Activated T-helper 1 cell treated with anti-CD3 and anti-CD28 coated beads, Interleukin-12 subunit alpha, Interleukin-12 subunit beta, Interleukin-2, Interleukin-4 antibody, amounts not matched to agents 30 ng/mL and 10 ng/mL and 1 ng/mL, durations not matched to agents 14 hours and 24 hours and 36 hours (primary cell): Measurements from ENCODE around the gene SOAT1. TPM values are rescaled to one million over a fixed set of nuclear protein-coding genes. Genes with fewer than 3 reads are reported as not detected.
"Not testable (repeated sequence)": the region's sequence is repeated elsewhere in the genome, so short reads cannot be mapped to it uniquely, and the experiment has no call there.

Experiments
- DNase-seq: peaks from one replicate; pipeline ENCODE4 v3.0.0; 2021; ENCODE audit warnings: low spot score
- H3K27ac Mint-ChIP-seq: one replicate; pipeline ENCODE4 v1.8.0; 2021; ENCODE audit warnings: mild to moderate bottlenecking, mixed read lengths
- H3K27me3 Mint-ChIP-seq: one replicate; pipeline ENCODE4 v1.8.0; 2022; ENCODE audit warnings: mild to moderate bottlenecking, moderate library complexity, mixed read lengths; ENCODE audit not compliant: insufficient read depth
- H3K36me3 Mint-ChIP-seq: one replicate; pipeline ENCODE4 v1.8.0; 2021; ENCODE audit warnings: low read depth, mixed read lengths
- H3K4me1 Mint-ChIP-seq: one replicate; pipeline ENCODE4 v1.8.0; 2021; ENCODE audit warnings: low read depth, mixed read lengths
- H3K4me3 Mint-ChIP-seq: one replicate; pipeline ENCODE4 v1.8.0; 2021; ENCODE audit warnings: mild to moderate bottlenecking, moderate library complexity, mixed read lengths
- H3K9me3 Mint-ChIP-seq: one replicate; pipeline ENCODE4 v1.8.0; 2021; ENCODE audit warnings: mixed read lengths
- intact Hi-C: fragments of 100-400 bp; cut with micrococcal nuclease; formaldehyde crosslinking; loops from one replicate; pipeline ENCODE4 v1.15.1; 2024
- total RNA-seq: library from RNA; stranded (reverse); gene quantifications from 2 replicates; pipeline ENCODE4 v1.2.3, GENCODE V29; 2022

The SOAT1 gene
- 48.7 and 49.0 TPM in 2 replicates for total RNA-seq

GRCh38 chr1:179293340-179294327, at the start of gene SOAT1:
TSS of gene SOAT1 (plus strand) at chr1:179293797. CDS start at chr1:179302685, 8,888 bp downstream.
- intact Hi-C loops, result loop anchor here (1.0 to 2.0 kb wide), 7 partner anchors 23 to 751 kb away; partner anchors contain the start of gene FAM20B
- peaks cover 41% of the 10 kb centered on the region for H3K4me1 Mint-ChIP-seq

GRCh38 chr1:179245426-179245825, 48.2 kb upstream of the SOAT1 start:
- H3K4me1 Mint-ChIP-seq, DNase-seq, H3K9me3 Mint-ChIP-seq, H3K36me3 Mint-ChIP-seq, H3K27ac Mint-ChIP-seq, H3K27me3 Mint-ChIP-seq, H3K4me3 Mint-ChIP-seq: not testable (repeated sequence)
- intact Hi-C loops, result loop anchor here (10.0 kb wide), 1 partner anchor 569 kb away; no protein-coding TSS in a partner anchor

More at GRCh38 chr1:179293340-179294327, at the start of gene SOAT1:
- peak within 1 kb of the TSS; percentile 99 for H3K4me3 Mint-ChIP-seq
- peak; percentile 88 for DNase-seq
- H3K27me3 Mint-ChIP-seq, result no peaks in the 10 kb centered on the region
- H3K9me3 Mint-ChIP-seq, result no peaks in the 10 kb centered on the region
- peaks cover 3% of the 10 kb centered on the region for H3K36me3 Mint-ChIP-seq
- H3K27ac Mint-ChIP-seq, result peak within 1 kb of the TSS; percentile 96

- DNase-seq, result no peak
- intact Hi-C loops, result loop anchor here (10.0 kb wide), 1 partner anchor 567 kb away; no protein-coding TSS in a partner anchor
- Mint-ChIP-seq H3K27me3 (no peaks in the 10 kb centered on the region), H3K36me3 (no peaks in the 10 kb centered on the region), H3K9me3 (no peaks in the 10 kb centered on the region), H3K4me3 (no peak overlapping the region), H3K4me1 (no peaks in the 10 kb centered on the region), H3K27ac (no peak overlapping the region)
Observed at GRCh38 chr1:179247923-179248322, 45.7 kb upstream of the SOAT1 start.

GRCh38 chr1:179251675-179252074, 41.9 kb upstream of the SOAT1 start:
- Mint-ChIP-seq H3K4me3 (no peak overlapping the region), H3K4me1 (no peaks in the 10 kb centered on the region), H3K36me3 (no peaks in the 10 kb centered on the region), H3K27me3 (no peaks in the 10 kb centered on the region), H3K27ac (no peak overlapping the region), H3K9me3 (no peaks in the 10 kb centered on the region)
- intact Hi-C loops, result loop anchor here (1.0 kb wide), 1 partner anchor 118 kb away; no protein-coding TSS in a partner anchor
- no peak for DNase-seq

GRCh38 chr1:179252606-179253005, 41.0 kb upstream of the SOAT1 start:
- H3K4me1 Mint-ChIP-seq, result no peaks in the 10 kb centered on the region
- H3K4me3 Mint-ChIP-seq, result no peak overlapping the region
- no peaks in the 10 kb centered on the region for H3K27me3 Mint-ChIP-seq
- no peak overlapping the region for H3K27ac Mint-ChIP-seq
- H3K36me3 Mint-ChIP-seq, result no peaks in the 10 kb centered on the region
- H3K9me3 Mint-ChIP-seq, result no peaks in the 10 kb centered on the region
- DNase-seq, result no peak
- intact Hi-C loops, result no loop called here

GRCh38 chr1:179253286-179253972, 40.2 kb upstream of the SOAT1 start:
- Mint-ChIP-seq H3K9me3 (no peaks in the 10 kb centered on the region), H3K27me3 (no peaks in the 10 kb centered on the region), H3K4me1 (no peaks in the 10 kb centered on the region), H3K4me3 (no peak overlapping the region), H3K27ac (no peak overlapping the region), H3K36me3 (no peaks in the 10 kb centered on the region)
- no peak for DNase-seq
- intact Hi-C loops, result no loop called here

GRCh38 chr1:179262183-179262582, 31.4 kb upstream of the SOAT1 start:
- no peak for DNase-seq
- no peaks in the 10 kb centered on the region for H3K9me3 Mint-ChIP-seq
- no peak overlapping the region for H3K27ac Mint-ChIP-seq
- H3K27me3 Mint-ChIP-seq, result peaks cover 3% of the 10 kb centered on the region
- no peaks in the 10 kb centered on the region for H3K36me3 Mint-ChIP-seq
- no peak overlapping the region for H3K4me3 Mint-ChIP-seq
- no peaks in the 10 kb centered on the region for H3K4me1 Mint-ChIP-seq
- intact Hi-C loops, result no loop called here

- Mint-ChIP-seq H3K9me3 (no peaks in the 10 kb centered on the region), H3K4me3 (no peak overlapping the region), H3K4me1 (no peaks in the 10 kb centered on the region), H3K27me3 (peaks cover 5% of the 10 kb centered on the region), H3K36me3 (no peaks in the 10 kb centered on the region), H3K27ac (no peak overlapping the region)
- no peak for DNase-seq
- intact Hi-C loops, result no loop called here
Observed at GRCh38 chr1:179263121-179263520, 30.5 kb upstream of the SOAT1 start.

- H3K27me3 Mint-ChIP-seq, result peaks cover 5% of the 10 kb centered on the region
- H3K36me3 Mint-ChIP-seq, result no peaks in the 10 kb centered on the region
- H3K27ac Mint-ChIP-seq, result no peak overlapping the region
Observed at GRCh38 chr1:179264507-179264906, 29.1 kb upstream of the SOAT1 start.

GRCh38 chr1:179269071-179269470, 24.5 kb upstream of the SOAT1 start:
- Mint-ChIP-seq H3K36me3 (no peaks in the 10 kb centered on the region), H3K9me3 (no peaks in the 10 kb centered on the region), H3K4me1 (no peaks in the 10 kb centered on the region), H3K4me3 (no peak overlapping the region), H3K27ac (no peak overlapping the region), H3K27me3 (peaks cover 5% of the 10 kb centered on the region)
- DNase-seq, result no peak
- intact Hi-C loops, result no loop called here

More at GRCh38 chr1:179264507-179264906, 29.1 kb upstream of the SOAT1 start:
- no peak for DNase-seq
- Mint-ChIP-seq H3K4me3 (no peak overlapping the region), H3K9me3 (no peaks in the 10 kb centered on the region), H3K4me1 (no peaks in the 10 kb centered on the region)
- intact Hi-C loops, result no loop called here

- H3K9me3 Mint-ChIP-seq, H3K4me1 Mint-ChIP-seq, H3K4me3 Mint-ChIP-seq, intact Hi-C loops, H3K27ac Mint-ChIP-seq, H3K36me3 Mint-ChIP-seq, DNase-seq, H3K27me3 Mint-ChIP-seq: not testable (repeated sequence)
Observed at GRCh38 chr1:179274424-179274823, 19.2 kb upstream of the SOAT1 start.

GRCh38 chr1:179278920-179279319, 14.7 kb upstream of the SOAT1 start:
- Mint-ChIP-seq H3K4me3 (no peak overlapping the region), H3K9me3 (peaks cover 12% of the 10 kb centered on the region), H3K27me3 (peaks cover 7% of the 10 kb centered on the region), H3K36me3 (no peaks in the 10 kb centered on the region), H3K27ac (no peak overlapping the region), H3K4me1 (no peaks in the 10 kb centered on the region)
- no peak for DNase-seq
- intact Hi-C loops, result no loop called here

GRCh38 chr1:179283992-179284391, 9.6 kb upstream of the SOAT1 start:
- peaks cover 2% of the 10 kb centered on the region for H3K27me3 Mint-ChIP-seq
- no peak overlapping the region for H3K27ac Mint-ChIP-seq
- H3K36me3 Mint-ChIP-seq, result no peaks in the 10 kb centered on the region
- no peak for DNase-seq
- no peaks in the 10 kb centered on the region for H3K4me1 Mint-ChIP-seq
- intact Hi-C loops, result no loop called here
- peaks cover 5% of the 10 kb centered on the region for H3K9me3 Mint-ChIP-seq
- no peak overlapping the region for H3K4me3 Mint-ChIP-seq
